Upper lobe of left lung (tissue), 6 donors: Measurements from ENCODE around the gene SNX21. TPM values are rescaled to one million over a fixed set of nuclear protein-coding genes. Genes with fewer than 3 reads are reported as not detected.

Experiments used
- ATAC-seq, 2 donors: fragments of 200-7000 bp; cut with Tn5 transposase; one replicate each; pipeline ENCODE4 v1.9.1; 2022; ENCODE audit warnings: mild to moderate bottlenecking in 2 of 2, moderate library complexity in 2 of 2; ENCODE audit not compliant: low FRiP score in 2 of 2
- DNase-seq, 2 donors: peaks; one replicate each; pipeline ENCODE4 v3.0.0-alpha.2; 2019 to 2020
- H3K27ac ChIP-seq, 4 donors: fragments of 200-600 bp; sonication (generic); one replicate each; pipeline ENCODE4 v1.5.1; 2016 to 2019
- H3K27me3 ChIP-seq, 4 donors: fragments of 200-600 bp; sonication (generic); one replicate each; pipeline ENCODE4 v1.5.1; 2017 to 2019
- H3K36me3 ChIP-seq, 4 donors: fragments of 200-600 bp; sonication (generic); one replicate each; pipeline ENCODE4 v1.5.1; 2016 to 2019
- H3K4me1 ChIP-seq, 4 donors: fragments of 200-600 bp; sonication (generic); one replicate each; pipeline ENCODE4 v1.5.1; 2018 to 2019
- H3K4me3 ChIP-seq, 4 donors: fragments of 200-600 bp; sonication (generic); one replicate each; pipeline ENCODE4 v1.5.1; 2017 to 2019; ENCODE audit warnings: mild to moderate bottlenecking in 2 of 4, moderate library complexity in 1 of 4
- H3K9me3 ChIP-seq, 4 donors: fragments of 200-600 bp; sonication (generic); one replicate each; pipeline ENCODE4 v1.5.1; 2018 to 2019
- EP300 ChIP-seq, 4 donors: sonication (generic); formaldehyde crosslinking; IDR thresholded peaks; one replicate each; pipeline ENCODE4 v1.5.1; 2017; ENCODE audit warnings: antibody characterized with exemption in 4 of 4, control low read depth in 2 of 4
- POLR2A ChIP-seq, 4 donors: fragments of 450-650 bp; IDR thresholded peaks; one replicate each; pipeline ENCODE4 v1.5.1; 2016 to 2017; ENCODE audit warnings: antibody characterized with exemption in 4 of 4, mild to moderate bottlenecking in 2 of 4
- POLR2AphosphoS5 ChIP-seq, 2 donors: sonication (generic); formaldehyde crosslinking; IDR thresholded peaks; one replicate each; pipeline ENCODE4 v1.5.1; 2017; ENCODE audit warnings: antibody characterized with exemption in 2 of 2
- WGBS, 2 donors: methylation state at CpG; one replicate each; pipeline ENCODE4 v1.1.5; 2017 to 2018; 5-methylcytosine and 5-hydroxymethylcytosine counted together
- total RNA-seq, 6 donors: library from RNA; depleted of rRNA in 4 of 6; stranded (reverse); fragments of >200 nt in 4 of 6; gene quantifications; one replicate each; pipeline versions ENCODE4 v1.1.0 to v1.2.1, GENCODE V29; 2016 to 2021
- TF ChIP-seq, protein P1 (sequence below), 6 experiments: fragments of 450-650 bp in 4 of 6; fragments of 200-600 bp in 2 of 6; sonication (generic) in 2 of 6; IDR thresholded peaks; one replicate each; pipeline ENCODE4 v1.5.1; 2016 to 2019; ENCODE audit warnings: antibody characterized with exemption in 6 of 6
- donor health status: DM: no; HTN: no; CAD: no; lungs with moderate emphysema.
- donor health status: DM: no; HTN: yes; CAD: no; lungs with severe emphysema.

SNX21 gene
- total RNA-seq, 6 donors from 2014 or later: 23.9 to 117 (median 52.9) TPM

DNA sequence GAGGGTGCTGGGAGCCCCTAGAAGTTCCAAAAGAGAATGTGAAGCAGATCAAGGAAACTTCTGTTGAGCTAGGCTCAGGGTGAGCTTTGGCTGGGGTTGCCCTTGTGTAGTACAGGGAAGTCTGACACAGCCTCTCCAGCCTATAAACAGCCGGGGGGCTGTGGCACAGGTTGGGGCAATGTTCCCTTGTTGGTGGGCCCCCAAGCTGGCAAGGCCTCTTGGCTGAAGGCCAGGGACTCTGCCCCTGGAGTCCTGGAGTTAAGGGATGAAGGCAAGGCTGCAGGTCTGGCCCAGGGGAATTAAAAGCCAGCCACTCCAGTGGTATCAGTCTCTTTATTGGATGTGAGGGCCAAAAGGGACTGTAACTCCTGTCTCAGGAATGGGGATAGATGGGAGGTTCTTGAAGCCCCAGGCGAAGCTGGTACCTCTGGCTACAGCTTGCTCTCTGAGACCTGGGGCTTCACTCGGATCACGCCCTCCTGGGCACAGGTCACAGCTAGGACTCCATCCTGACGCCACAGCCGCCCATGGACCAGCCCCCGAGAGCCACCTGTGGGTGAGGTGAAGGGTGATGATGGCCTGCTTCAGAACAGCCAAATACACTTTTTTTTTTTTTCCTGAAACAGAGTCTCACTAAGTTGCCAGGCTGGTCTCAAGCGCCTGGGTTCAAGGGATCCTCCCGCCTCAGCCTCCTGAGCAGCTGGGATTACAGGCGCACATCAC lies 8.0 kb downstream of the SNX21 start:
- Histone ChIP-seq H3K27ac (peak overlapping the region in 1 of 4 donors; percentile 26), H3K4me3 (no peak overlapping the region), H3K36me3 (peaks cover 16 to 74% (median 54%) of the 10 kb centered on the region in 4 donors), H3K4me1 (peaks cover 0 to 6% (median 3%) of the 10 kb centered on the region in 4 donors), H3K27me3 (no peaks in the 10 kb centered on the region), H3K9me3 (no peaks in the 10 kb centered on the region)
- ATAC-seq (no peak), DNase-seq (no peak)
- TF ChIP-seq POLR2A (IDR thresholded peaks at IDR 0.05) (no peak), POLR2AphosphoS5 (IDR thresholded peaks at IDR 0.05) (no peak), EP300 (IDR thresholded peaks at IDR 0.05) (no peak)
- TF ChIP-seq, protein P1, sequence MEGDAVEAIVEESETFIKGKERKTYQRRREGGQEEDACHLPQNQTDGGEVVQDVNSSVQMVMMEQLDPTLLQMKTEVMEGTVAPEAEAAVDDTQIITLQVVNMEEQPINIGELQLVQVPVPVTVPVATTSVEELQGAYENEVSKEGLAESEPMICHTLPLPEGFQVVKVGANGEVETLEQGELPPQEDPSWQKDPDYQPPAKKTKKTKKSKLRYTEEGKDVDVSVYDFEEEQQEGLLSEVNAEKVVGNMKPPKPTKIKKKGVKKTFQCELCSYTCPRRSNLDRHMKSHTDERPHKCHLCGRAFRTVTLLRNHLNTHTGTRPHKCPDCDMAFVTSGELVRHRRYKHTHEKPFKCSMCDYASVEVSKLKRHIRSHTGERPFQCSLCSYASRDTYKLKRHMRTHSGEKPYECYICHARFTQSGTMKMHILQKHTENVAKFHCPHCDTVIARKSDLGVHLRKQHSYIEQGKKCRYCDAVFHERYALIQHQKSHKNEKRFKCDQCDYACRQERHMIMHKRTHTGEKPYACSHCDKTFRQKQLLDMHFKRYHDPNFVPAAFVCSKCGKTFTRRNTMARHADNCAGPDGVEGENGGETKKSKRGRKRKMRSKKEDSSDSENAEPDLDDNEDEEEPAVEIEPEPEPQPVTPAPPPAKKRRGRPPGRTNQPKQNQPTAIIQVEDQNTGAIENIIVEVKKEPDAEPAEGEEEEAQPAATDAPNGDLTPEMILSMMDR (IDR thresholded peaks at IDR 0.05): no peak
- WGBS, 2 donors: 86 to 96% methylated on average over 7 to 10 of the region's 10 CpGs

DNA sequence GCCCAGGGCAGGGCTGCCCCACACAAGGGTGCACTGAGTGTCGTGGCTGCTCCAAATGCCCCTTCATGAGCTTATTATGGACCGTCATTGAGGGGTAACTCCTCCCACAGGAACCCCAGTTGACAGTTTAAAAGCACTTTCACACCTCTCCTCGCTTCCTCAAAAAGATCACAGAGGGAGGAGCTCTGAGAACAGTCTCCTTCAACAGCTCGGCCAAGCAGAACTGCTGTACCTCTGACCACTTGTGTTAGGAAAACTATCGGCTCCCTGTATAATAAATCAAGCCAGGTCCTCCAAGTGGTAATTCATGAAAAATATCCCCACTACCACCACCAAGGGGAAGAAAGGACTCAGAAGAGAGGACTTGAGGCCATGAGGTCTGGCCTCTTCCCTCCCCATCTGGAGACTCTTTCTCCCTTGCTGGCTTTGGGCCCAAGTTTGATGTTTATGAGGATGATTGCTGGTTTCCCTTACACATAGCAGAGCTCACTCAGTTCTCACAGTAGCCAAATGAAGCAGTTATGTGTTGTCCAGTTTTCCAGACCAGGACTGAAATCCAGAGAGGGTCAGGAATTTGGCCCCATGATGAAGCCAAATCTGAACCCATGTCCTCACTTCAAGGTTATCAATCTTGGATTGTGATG lies 8.7 kb downstream of the SNX21 start:
- DNase-seq: no peak
- peak overlapping the region in 2 of 4 donors; percentile 24 to 26 for H3K27ac ChIP-seq
- peaks cover 19 to 81% (median 57%) of the 10 kb centered on the region in 4 donors for H3K36me3 ChIP-seq
- no peaks in the 10 kb centered on the region for H3K27me3 ChIP-seq
- peak; percentile 5 to 43 for ATAC-seq
- TF ChIP-seq, protein P1 (IDR thresholded peaks at IDR 0.05): no peak
- TF ChIP-seq POLR2A (IDR thresholded peaks at IDR 0.05) (no peak), POLR2AphosphoS5 (IDR thresholded peaks at IDR 0.05) (no peak), EP300 (IDR thresholded peaks at IDR 0.05) (no peak)
- H3K9me3 ChIP-seq: no peaks in the 10 kb centered on the region
- H3K4me1 ChIP-seq: peaks cover 0 to 6% (median under 1%) of the 10 kb centered on the region in 4 donors
- H3K4me3 ChIP-seq: no peak overlapping the region
- WGBS, 2 donors: 32 to 34% methylated on average over 5 of the region's 5 CpGs

DNA sequence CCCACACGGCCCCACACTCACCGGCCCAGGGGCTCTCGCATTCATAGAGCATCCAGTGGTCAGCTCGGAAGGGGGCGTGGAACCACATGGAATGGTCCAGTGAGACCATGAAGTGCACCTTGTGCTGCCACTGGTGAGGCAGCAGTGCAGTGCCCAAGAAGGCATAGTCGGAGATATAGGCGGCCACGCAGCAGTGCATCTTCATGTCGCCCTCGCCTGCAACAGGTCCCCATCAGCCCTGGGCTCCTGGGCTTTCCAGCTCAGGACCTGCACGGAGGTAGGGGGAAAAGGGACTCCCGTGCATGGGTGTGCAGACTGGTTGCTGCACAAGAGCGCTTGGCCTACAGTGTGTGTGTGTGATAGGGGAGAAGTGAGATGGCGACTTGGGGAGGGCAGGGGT lies 9.9 kb downstream of the SNX21 start:
- Histone ChIP-seq H3K27me3 (no peaks in the 10 kb centered on the region), H3K27ac (no peak overlapping the region), H3K4me1 (peaks cover 0 to 6% (median 0%) of the 10 kb centered on the region in 4 donors), H3K9me3 (no peaks in the 10 kb centered on the region), H3K36me3 (peaks cover 19 to 90% (median 64%) of the 10 kb centered on the region in 4 donors), H3K4me3 (no peak overlapping the region)
- DNase-seq: no peak
- whole genome bisulfite sequencing, 2 donors: 92 to 95% methylated on average over 8 to 14 of the region's 14 CpGs
- ATAC-seq: no peak
- TF ChIP-seq, protein P1 (IDR thresholded peaks at IDR 0.05): no peak
- TF ChIP-seq EP300 (IDR thresholded peaks at IDR 0.05) (no peak), POLR2AphosphoS5 (IDR thresholded peaks at IDR 0.05) (no peak), POLR2A (IDR thresholded peaks at IDR 0.05) (no peak)

DNA sequence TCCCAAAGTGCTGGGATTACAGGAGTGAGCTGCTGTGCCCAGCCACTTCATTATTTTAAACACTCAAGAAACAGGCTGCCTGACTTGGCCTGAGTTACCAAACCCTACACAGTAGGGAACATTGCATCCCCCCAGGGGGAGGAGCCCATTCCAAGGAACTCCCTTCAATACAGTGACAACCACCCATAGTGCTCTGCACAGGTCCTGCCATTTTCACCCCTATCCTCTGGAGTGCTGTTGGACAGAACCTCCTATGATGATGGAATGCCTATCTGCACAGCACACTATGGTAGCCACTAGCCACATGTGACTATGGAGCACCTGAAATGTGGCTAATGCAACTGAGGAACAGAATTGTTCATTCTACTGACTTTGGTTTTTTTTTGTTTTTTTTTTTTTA lies 11.9 kb downstream of the SNX21 start:
- Histone ChIP-seq H3K9me3 (no peaks in the 10 kb centered on the region), H3K4me1 (peaks cover 0 to 6% (median 0%) of the 10 kb centered on the region in 4 donors), H3K4me3 (no peak overlapping the region), H3K27ac (no peak overlapping the region), H3K36me3 (peaks cover 19 to 91% (median 69%) of the 10 kb centered on the region in 4 donors), H3K27me3 (no peaks in the 10 kb centered on the region)
- no peak for TF ChIP-seq POLR2A (IDR thresholded peaks at IDR 0.05)
- TF ChIP-seq, protein P1 (IDR thresholded peaks at IDR 0.05): no peak
- no peak for TF ChIP-seq EP300 (IDR thresholded peaks at IDR 0.05)
- no peak for TF ChIP-seq POLR2AphosphoS5 (IDR thresholded peaks at IDR 0.05)
- DNase-seq (no peak), ATAC-seq (no peak)
